Stomach (tissue), 4 donors: ENCODE data around the gene PLEKHG5.

Experiments
- CTCF ChIP-seq, 7 experiments: fragments of 450-650 bp in 4 of 7; fragments of 200-600 bp in 3 of 7; sonication (generic) in 3 of 7; IDR thresholded peaks; one replicate each; pipeline ENCODE4 v1.5.1; 2016 to 2019; ENCODE audit warnings: antibody characterized with exemption in 7 of 7, control low read depth in 2 of 7, mild to moderate bottlenecking in 1 of 7
- POLR2A ChIP-seq, 4 donors: fragments of 450-650 bp; IDR thresholded peaks; one replicate each; pipeline ENCODE4 v1.6.1; 2016; ENCODE audit warnings: antibody characterized with exemption in 4 of 4, control low read depth in 2 of 4, mild to moderate bottlenecking in 1 of 4, moderate library complexity in 1 of 4
- POLR2AphosphoS5 ChIP-seq, 3 donors: sonication (generic); formaldehyde crosslinking; IDR thresholded peaks; one replicate each; pipeline ENCODE4 v1.6.1; 2016; ENCODE audit warnings: antibody characterized with exemption in 3 of 3

DNA sequence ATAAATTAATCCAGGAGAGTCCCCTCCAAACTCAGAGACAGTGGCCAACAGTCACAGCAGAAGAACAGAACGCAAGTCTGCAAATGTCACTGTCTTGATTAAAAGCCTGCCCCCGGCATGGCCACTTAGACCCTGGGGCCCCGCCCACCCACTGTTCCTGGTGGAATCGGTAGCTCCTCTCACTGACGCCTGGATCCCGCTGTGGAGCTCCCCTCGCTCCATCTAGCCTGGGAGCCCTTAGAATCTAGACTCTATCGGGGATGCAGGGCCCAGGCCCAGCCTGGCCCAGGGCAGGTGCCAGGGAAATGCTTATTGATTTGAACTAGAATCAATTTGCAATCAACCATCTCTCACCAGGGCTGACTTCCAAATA is 21.4 kb upstream of the PLEKHG5 start:
- no peak for TF ChIP-seq CTCF (IDR thresholded peaks at IDR 0.05)
- no peak for TF ChIP-seq POLR2AphosphoS5 (IDR thresholded peaks at IDR 0.05)
- TF ChIP-seq POLR2A (IDR thresholded peaks at IDR 0.05), result no peak
